GM12865 (cell line): ENCODE results near the gene PTPRJ.

Experiments
- DNase-seq: peaks from one replicate; pipeline ENCODE4 v3.0.0; 2010; ENCODE audit warnings: low read depth
- H3K4me3 ChIP-seq: 2 replicates; pipeline ENCODE4 v1.5.1; 2011; ENCODE audit warnings: mild to moderate bottlenecking, low read depth, low read length, control low read depth
- TF ChIP-seq, protein P1 (sequence below): IDR thresholded peaks from 2 replicates; pipeline ENCODE4 v1.5.1; 2011; ENCODE audit warnings: low read length, control low read depth, low read depth, inconsistent platforms; ENCODE audit not compliant: insufficient read depth; ENCODE audit errors: missing control alignments

Gene PTPRJ

DNA sequence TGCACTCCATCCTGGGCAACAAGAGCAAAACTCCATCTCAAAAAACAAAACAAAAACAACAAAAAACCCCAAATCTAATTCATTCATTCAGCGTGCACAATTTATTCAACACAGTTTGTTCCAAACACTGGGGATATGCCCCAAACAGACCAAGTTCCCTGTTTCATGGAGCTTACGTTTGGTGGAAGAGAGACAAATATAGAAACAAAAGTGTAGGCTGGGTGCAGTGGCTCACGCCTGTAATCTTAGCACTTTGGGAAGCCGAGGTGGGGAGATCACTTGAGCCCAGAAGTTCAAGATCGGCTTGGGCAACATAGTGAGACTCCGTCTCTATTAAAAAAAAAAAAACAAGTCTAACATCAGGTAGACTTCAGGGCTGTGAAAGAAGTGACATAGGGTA lies 52.4 kb downstream of the PTPRJ start:
- no peak for DNase-seq
- H3K4me3 ChIP-seq, result no peak overlapping the region
- TF ChIP-seq, protein P1, sequence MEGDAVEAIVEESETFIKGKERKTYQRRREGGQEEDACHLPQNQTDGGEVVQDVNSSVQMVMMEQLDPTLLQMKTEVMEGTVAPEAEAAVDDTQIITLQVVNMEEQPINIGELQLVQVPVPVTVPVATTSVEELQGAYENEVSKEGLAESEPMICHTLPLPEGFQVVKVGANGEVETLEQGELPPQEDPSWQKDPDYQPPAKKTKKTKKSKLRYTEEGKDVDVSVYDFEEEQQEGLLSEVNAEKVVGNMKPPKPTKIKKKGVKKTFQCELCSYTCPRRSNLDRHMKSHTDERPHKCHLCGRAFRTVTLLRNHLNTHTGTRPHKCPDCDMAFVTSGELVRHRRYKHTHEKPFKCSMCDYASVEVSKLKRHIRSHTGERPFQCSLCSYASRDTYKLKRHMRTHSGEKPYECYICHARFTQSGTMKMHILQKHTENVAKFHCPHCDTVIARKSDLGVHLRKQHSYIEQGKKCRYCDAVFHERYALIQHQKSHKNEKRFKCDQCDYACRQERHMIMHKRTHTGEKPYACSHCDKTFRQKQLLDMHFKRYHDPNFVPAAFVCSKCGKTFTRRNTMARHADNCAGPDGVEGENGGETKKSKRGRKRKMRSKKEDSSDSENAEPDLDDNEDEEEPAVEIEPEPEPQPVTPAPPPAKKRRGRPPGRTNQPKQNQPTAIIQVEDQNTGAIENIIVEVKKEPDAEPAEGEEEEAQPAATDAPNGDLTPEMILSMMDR, result no peak

GRCh38 chr11:48033918-48034341 lies 53.6 kb downstream of the PTPRJ start:
- TF ChIP-seq, protein P1, result no peak
- H3K4me3 ChIP-seq, result no peak overlapping the region
- DNase-seq, result no peak

GRCh38 chr11:48034926-48035871 lies 54.8 kb downstream of the PTPRJ start:
- no peak for DNase-seq
- no peak overlapping the region for H3K4me3 ChIP-seq
- TF ChIP-seq, protein P1, result no peak

- TF ChIP-seq, protein P1, result no peak
- no peak for DNase-seq
- no peak overlapping the region for H3K4me3 ChIP-seq
Observed at GRCh38 chr11:48036011-48036410, 55.7 kb downstream of the PTPRJ start.

GRCh38 chr11:48036466-48036865 lies 56.1 kb downstream of the PTPRJ start:
- H3K4me3 ChIP-seq, result no peak overlapping the region
- no peak for DNase-seq
- TF ChIP-seq, protein P1, result no peak

- no peak overlapping the region for H3K4me3 ChIP-seq
- TF ChIP-seq, protein P1, result no peak
- no peak for DNase-seq
Observed at GRCh38 chr11:48037709-48038468, 57.5 kb downstream of the PTPRJ start.
